HG03442 (cell line): ENCODE data around the gene TFAP2A.

Experiments used
- ATAC-seq: cut with Tn5 transposase; IDR thresholded peaks from one replicate; pipeline ENCODE4 v1.9.1; 2021; ENCODE audit warnings: mild to moderate bottlenecking, moderate library complexity; ENCODE audit not compliant: unreplicated experiment

Gene TFAP2A

GRCh38 chr6:10401004-10401536 is 13.8 kb downstream of the TFAP2A start:
- ATAC-seq, result no peak

- no peak for ATAC-seq
These were observed 14.5 kb downstream of the TFAP2A start for GRCh38 chr6:10400330-10400729.

GRCh38 chr6:10399451-10399850 is 15.4 kb downstream of the TFAP2A start:
- no peak for ATAC-seq

GRCh38 chr6:10398446-10399218 is 16.2 kb downstream of the TFAP2A start:
- ATAC-seq, result no peak

GRCh38 chr6:10397756-10398445 is 17.0 kb downstream of the TFAP2A start:
- ATAC-seq, result no peak

GRCh38 chr6:10396785-10397184 is 18.1 kb downstream of the TFAP2A start:
- no peak for ATAC-seq

- no peak for ATAC-seq
These were observed 18.9 kb downstream of the TFAP2A start for GRCh38 chr6:10395704-10396546.

- no peak for ATAC-seq
These were observed 19.6 kb downstream of the TFAP2A start for GRCh38 chr6:10395171-10395703.

GRCh38 chr6:10393544-10394225 is 21.2 kb downstream of the TFAP2A start:
- no peak for ATAC-seq

- no peak for ATAC-seq
These were observed 23.1 kb downstream of the TFAP2A start for GRCh38 chr6:10391799-10392198.

GRCh38 chr6:10391299-10391630 is 23.6 kb downstream of the TFAP2A start:
- no peak for ATAC-seq

- no peak for ATAC-seq
These were observed 24.2 kb downstream of the TFAP2A start for GRCh38 chr6:10390495-10391298.

- no peak for ATAC-seq
These were observed 25.0 kb downstream of the TFAP2A start for GRCh38 chr6:10389739-10390494.

- ATAC-seq, result no peak
These were observed 27.9 kb downstream of the TFAP2A start for GRCh38 chr6:10386756-10387654.

GRCh38 chr6:10386220-10386619 is 28.7 kb downstream of the TFAP2A start:
- ATAC-seq, result no peak

- ATAC-seq, result no peak
These were observed 29.2 kb downstream of the TFAP2A start for GRCh38 chr6:10385524-10386132.
